Panc1 (cell line): ENCODE data around the gene EFL1. TPM values are rescaled to one million over a fixed set of nuclear protein-coding genes. Genes with fewer than 3 reads are reported as not detected.

Experiments used
- ATAC-seq: fragments of 200-7000 bp; cut with Tn5 transposase; 2 replicates; pipeline ENCODE4 v1.9.1; 2020; ENCODE audit warnings: mild to moderate bottlenecking, moderate library complexity
- BruUV-seq: library from RNA; stranded (reverse); fragments of 400-500 nt; replicated peaks from 2 replicates; lab custom pipeline; 2021; lab: Mats Ljungman, UMichigan
- CTCF ChIA-PET: fragments of 300-600 bp; sonication (Branson Sonifier 250); formaldehyde crosslinking; loops from one replicate; lab custom pipeline; 2022; ENCODE audit warnings: antibody characterized with exemption; lab: Charles Lee
- POLR2A ChIA-PET: fragments of 300-600 bp; sonication (Branson Sonifier 250); formaldehyde crosslinking; loops from one replicate; lab custom pipeline; 2022; ENCODE audit warnings: antibody characterized with exemption; lab: Charles Lee
- DNase-seq: peaks from one replicate; pipeline ENCODE4 v3.0.0-alpha.2; 2010; ENCODE audit warnings: low read depth, low spot score
- H3K27ac ChIP-seq: 2 replicates; pipeline ENCODE4 v1.5.1; 2011; ENCODE audit warnings: mild to moderate bottlenecking, low read length, inconsistent platforms
- H3K27me3 ChIP-seq: fragments of 200-500 bp; sonication (Bioruptor generic); 2 replicates; pipeline ENCODE4 v1.6.0; 2014; ENCODE audit warnings: low read length, inconsistent platforms; ENCODE audit not compliant: control insufficient read depth, insufficient read depth
- H3K36me3 ChIP-seq: fragments of 200-500 bp; sonication (Bioruptor generic); 2 replicates; pipeline ENCODE4 v1.5.1; 2014; ENCODE audit warnings: inconsistent platforms, mild to moderate bottlenecking, low read length, moderate library complexity; ENCODE audit not compliant: control insufficient read depth, insufficient read depth
- H3K4me1 ChIP-seq: 2 replicates; pipeline ENCODE4 v1.5.1; 2011; ENCODE audit warnings: inconsistent platforms, mild to moderate bottlenecking, low read length, moderate library complexity; ENCODE audit not compliant: control insufficient read depth, insufficient read depth
- H3K4me3 ChIP-seq, 2 experiments: 2 replicates each; pipeline ENCODE4 v1.5.1; 2011 to 2012; ENCODE audit warnings: low read depth in 2 of 2, low read length in 2 of 2, mild to moderate bottlenecking in 2 of 2, inconsistent platforms in 1 of 2, moderate library complexity in 1 of 2
- H3K9me3 ChIP-seq: fragments of 200-500 bp; sonication (Bioruptor generic); 2 replicates; pipeline ENCODE4 v1.5.1; 2014; ENCODE audit warnings: low read depth, mild to moderate bottlenecking, inconsistent platforms, low read length, moderate library complexity; ENCODE audit not compliant: control insufficient read depth, insufficient read depth
- POLR2AphosphoS5 ChIP-seq: IDR thresholded peaks from 2 replicates; pipeline ENCODE4 v1.6.1; 2012; ENCODE audit warnings: mild to moderate bottlenecking, low read depth, low read length, moderate library complexity
- SIN3A ChIP-seq: IDR thresholded peaks from 2 replicates; pipeline ENCODE4 v1.6.1; 2012; ENCODE audit warnings: low read depth, mild to moderate bottlenecking, low read length, moderate library complexity, borderline replicate concordance; ENCODE audit not compliant: insufficient read depth
- TCF7L2 ChIP-seq: IDR thresholded peaks from 2 replicates; pipeline ENCODE4 v1.6.1; 2011; ENCODE audit warnings: mild to moderate bottlenecking, low read depth, low read length, inconsistent platforms
- in situ Hi-C: cut with HindIII; loops from 2 replicates; pipeline ENCODE4 v1.10.0; 2016; ENCODE audit warnings: low sequenced_read_pairs, low pct_unique_long_range_greater_than_20kb
- intact Hi-C: fragments of 100-400 bp; cut with micrococcal nuclease; formaldehyde crosslinking; loops from one replicate; pipeline ENCODE4 v1.10.0; 2022; ENCODE audit not compliant: unreplicated experiment
- total RNA-seq: library from RNA; stranded (reverse); gene quantifications from one replicate; pipeline ENCODE4 v1.2.1, GENCODE V29; 2021; ENCODE audit not compliant: unreplicated experiment
- TF ChIP-seq, protein P1 (sequence below), 2 experiments: IDR thresholded peaks; 2 replicates each; pipeline ENCODE4 v1.6.1; 2011 to 2012; ENCODE audit warnings: low read depth in 2 of 2, control low read depth in 1 of 2, low read length in 1 of 2, mild to moderate bottlenecking in 1 of 2, moderate library complexity in 1 of 2; ENCODE audit not compliant: insufficient read depth in 1 of 2
- TF ChIP-seq, protein P2 (sequence below): fragments of 450-650 bp; IDR thresholded peaks from 2 replicates; pipeline ENCODE4 v1.5.1; 2017; ENCODE audit warnings: mild to moderate bottlenecking

Gene EFL1
- total RNA-seq, 1 experiment from 2014 or later: 20.2 TPM

DNA sequence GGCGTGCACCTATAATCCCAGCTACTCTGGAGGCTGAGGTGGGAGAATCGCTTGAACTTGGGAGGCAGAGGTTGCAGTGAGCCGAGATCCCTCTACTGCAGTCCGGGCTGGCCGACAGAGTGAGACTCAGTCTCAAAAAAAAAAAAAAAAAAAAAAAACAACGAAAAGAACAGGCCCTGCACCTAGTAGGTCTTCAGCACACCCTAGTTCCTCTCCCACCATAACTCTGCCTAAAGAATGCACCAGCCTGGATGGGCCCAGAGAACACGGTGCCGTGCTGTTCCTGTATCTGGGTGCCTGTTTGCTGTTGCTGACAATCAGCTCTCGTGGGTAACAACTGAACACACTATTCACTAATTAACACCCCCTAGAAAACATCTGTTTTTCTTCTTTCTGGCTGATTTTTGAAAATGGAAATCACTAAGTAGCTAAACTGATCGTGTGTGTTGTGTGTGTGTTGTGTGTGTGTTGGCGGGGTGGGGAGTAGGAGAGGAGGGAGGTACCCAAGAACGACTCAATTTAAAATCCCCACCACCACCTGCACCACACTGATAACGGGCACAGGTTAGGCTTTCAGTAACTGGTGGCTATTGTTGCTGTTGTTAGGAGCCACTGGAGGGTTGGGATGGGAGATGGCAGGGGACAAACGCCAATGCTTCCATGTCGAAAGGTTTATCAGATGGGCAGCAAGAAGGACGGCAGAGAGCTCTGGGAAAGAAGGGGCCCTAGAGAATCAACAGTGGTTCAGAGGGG lies 176.1 kb downstream of the EFL1 start:
- POLR2A ChIA-PET: no interaction called here
- no TSS peak for BruUV-seq

DNA sequence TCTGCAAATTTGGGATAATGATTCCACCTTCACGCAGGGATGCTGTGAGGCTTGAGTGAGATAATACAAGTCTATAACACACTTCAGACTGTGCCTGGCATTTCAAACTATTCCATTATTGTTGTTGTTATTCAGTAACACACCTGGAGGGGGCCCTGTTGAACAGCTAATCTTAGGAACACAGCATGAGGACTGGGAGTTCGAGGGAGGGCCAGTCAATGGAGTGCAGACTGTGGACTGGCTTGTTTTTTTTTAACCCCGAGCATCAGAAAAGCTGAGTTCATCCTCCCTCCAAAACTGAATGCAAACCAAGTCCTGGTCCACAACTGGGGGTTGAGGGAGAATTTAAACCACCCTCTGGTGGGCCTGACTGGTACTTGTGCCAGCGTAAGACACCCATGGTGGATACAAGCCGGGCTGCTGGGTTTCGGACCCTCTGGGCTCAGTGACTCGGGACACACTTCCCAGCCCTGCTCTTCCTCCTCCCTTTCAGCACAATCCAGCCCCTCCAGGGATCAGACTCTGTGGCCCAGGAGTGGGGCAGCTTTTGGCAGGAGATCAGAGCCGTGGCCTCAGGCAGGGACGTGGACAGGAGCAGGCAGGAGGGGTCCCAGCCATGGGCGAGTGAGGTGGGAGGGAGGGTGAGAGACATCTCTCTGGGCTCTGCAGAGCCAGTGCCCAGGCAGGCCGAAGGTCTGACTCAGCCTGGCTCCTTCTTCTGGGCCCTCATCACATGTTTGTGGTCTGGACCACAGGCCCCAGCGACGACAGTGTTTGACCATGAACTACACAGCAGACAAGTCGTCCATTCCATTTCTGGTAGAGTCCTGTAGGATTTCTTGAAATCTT lies 180.4 kb downstream of the EFL1 start:
- Histone ChIP-seq H3K4me3 (no peak overlapping the region), H3K27me3 (peaks cover 6% of the 10 kb centered on the region), H3K36me3 (no peaks in the 10 kb centered on the region), H3K4me1 (no peaks in the 10 kb centered on the region), H3K27ac (no peak overlapping the region), H3K9me3 (no peaks in the 10 kb centered on the region)
- DNase-seq: no peak
- intact Hi-C loops: no loop called here
- ATAC-seq: peak; percentile 61
- TF ChIP-seq, protein P1, sequence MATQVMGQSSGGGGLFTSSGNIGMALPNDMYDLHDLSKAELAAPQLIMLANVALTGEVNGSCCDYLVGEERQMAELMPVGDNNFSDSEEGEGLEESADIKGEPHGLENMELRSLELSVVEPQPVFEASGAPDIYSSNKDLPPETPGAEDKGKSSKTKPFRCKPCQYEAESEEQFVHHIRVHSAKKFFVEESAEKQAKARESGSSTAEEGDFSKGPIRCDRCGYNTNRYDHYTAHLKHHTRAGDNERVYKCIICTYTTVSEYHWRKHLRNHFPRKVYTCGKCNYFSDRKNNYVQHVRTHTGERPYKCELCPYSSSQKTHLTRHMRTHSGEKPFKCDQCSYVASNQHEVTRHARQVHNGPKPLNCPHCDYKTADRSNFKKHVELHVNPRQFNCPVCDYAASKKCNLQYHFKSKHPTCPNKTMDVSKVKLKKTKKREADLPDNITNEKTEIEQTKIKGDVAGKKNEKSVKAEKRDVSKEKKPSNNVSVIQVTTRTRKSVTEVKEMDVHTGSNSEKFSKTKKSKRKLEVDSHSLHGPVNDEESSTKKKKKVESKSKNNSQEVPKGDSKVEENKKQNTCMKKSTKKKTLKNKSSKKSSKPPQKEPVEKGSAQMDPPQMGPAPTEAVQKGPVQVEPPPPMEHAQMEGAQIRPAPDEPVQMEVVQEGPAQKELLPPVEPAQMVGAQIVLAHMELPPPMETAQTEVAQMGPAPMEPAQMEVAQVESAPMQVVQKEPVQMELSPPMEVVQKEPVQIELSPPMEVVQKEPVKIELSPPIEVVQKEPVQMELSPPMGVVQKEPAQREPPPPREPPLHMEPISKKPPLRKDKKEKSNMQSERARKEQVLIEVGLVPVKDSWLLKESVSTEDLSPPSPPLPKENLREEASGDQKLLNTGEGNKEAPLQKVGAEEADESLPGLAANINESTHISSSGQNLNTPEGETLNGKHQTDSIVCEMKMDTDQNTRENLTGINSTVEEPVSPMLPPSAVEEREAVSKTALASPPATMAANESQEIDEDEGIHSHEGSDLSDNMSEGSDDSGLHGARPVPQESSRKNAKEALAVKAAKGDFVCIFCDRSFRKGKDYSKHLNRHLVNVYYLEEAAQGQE (IDR thresholded peaks at IDR 0.05; ENCODE audit: insufficient read depth in 1 of 2, low read depth in 2 of 2, low read length in 1 of 2): no peak
- TF ChIP-seq SIN3A (no peak), TCF7L2 (no peak), POLR2AphosphoS5 (no peak)
- TF ChIP-seq, protein P2, sequence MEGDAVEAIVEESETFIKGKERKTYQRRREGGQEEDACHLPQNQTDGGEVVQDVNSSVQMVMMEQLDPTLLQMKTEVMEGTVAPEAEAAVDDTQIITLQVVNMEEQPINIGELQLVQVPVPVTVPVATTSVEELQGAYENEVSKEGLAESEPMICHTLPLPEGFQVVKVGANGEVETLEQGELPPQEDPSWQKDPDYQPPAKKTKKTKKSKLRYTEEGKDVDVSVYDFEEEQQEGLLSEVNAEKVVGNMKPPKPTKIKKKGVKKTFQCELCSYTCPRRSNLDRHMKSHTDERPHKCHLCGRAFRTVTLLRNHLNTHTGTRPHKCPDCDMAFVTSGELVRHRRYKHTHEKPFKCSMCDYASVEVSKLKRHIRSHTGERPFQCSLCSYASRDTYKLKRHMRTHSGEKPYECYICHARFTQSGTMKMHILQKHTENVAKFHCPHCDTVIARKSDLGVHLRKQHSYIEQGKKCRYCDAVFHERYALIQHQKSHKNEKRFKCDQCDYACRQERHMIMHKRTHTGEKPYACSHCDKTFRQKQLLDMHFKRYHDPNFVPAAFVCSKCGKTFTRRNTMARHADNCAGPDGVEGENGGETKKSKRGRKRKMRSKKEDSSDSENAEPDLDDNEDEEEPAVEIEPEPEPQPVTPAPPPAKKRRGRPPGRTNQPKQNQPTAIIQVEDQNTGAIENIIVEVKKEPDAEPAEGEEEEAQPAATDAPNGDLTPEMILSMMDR: no peak; the same call in 1 of the 2 replicates
- CTCF ChIA-PET: no interaction called here
- in situ Hi-C loops: no loop called here
- BruUV-seq: no TSS peak
- POLR2A ChIA-PET: no interaction called here

More for the DNA sequence above, 176.1 kb downstream of the EFL1 start:
- CTCF ChIA-PET: interaction anchor here (0.6 kb wide), 1 partner anchor 9 kb away, joined by 3 read pairs; no protein-coding TSS in a partner anchor
- intact Hi-C loops (no loop called here), in situ Hi-C loops (no loop called here)
- no peak for ATAC-seq
- peaks cover 8% of the 10 kb centered on the region; the same call in 1 of the 2 replicates for H3K27me3 ChIP-seq
- no peak overlapping the region for H3K4me3 ChIP-seq
- H3K9me3 ChIP-seq: no peaks in the 10 kb centered on the region
- TF ChIP-seq, protein P2: no peak
- TF ChIP-seq TCF7L2: no peak
- TF ChIP-seq SIN3A: no peak
- TF ChIP-seq POLR2AphosphoS5: no peak
- no peaks in the 10 kb centered on the region for H3K4me1 ChIP-seq
- H3K36me3 ChIP-seq: no peaks in the 10 kb centered on the region
- no peak for DNase-seq
- H3K27ac ChIP-seq: no peak overlapping the region
